GM12878 (cell line): Measurements from ENCODE around the gene LRRC8A. TPM values are rescaled to one million over a fixed set of nuclear protein-coding genes. Genes with fewer than 3 reads are reported as not detected.

Source experiments
- ATAC-seq: fragments of 200-7000 bp; cut with Tn5 transposase; 3 replicates; pipeline ENCODE4 v1.9.1; 2020; ENCODE audit warnings: mild to moderate bottlenecking, moderate library complexity
- BruUV-seq: library from RNA; stranded (reverse); fragments of 400-500 nt; replicated peaks from 2 replicates; lab custom pipeline; 2021; lab: Mats Ljungman, UMichigan
- CTCF ChIA-PET: fragments of 300-600 bp; sonication (Branson Sonifier 250); formaldehyde crosslinking; extraction: SDS; loops from one replicate; lab custom pipeline; 2021; ENCODE audit warnings: inconsistent platforms; lab: Yijun Ruan, JAX
- POLR2A ChIA-PET: fragments of 350-600 bp; formaldehyde crosslinking; extraction: SDS; loops from one replicate; lab custom pipeline; 2021; ENCODE audit warnings: inconsistent platforms; lab: Charles Lee
- RAD21 ChIA-PET: fragments of 300-600 bp; sonication (Branson Sonifier 250); formaldehyde crosslinking; loops from one replicate; lab custom pipeline; 2023; ENCODE audit warnings: antibody characterized with exemption; ENCODE audit not compliant: unreplicated experiment; lab: Charles Lee
- SMC1A ChIA-PET: fragments of 300-600 bp; sonication (Branson Sonifier 250); formaldehyde crosslinking; loops from one replicate; lab custom pipeline; 2023; ENCODE audit not compliant: unreplicated experiment, uncharacterized antibody; lab: Charles Lee
- DNase-seq: peaks from one replicate; pipeline ENCODE4 v3.0.0-alpha.2; 2011; ENCODE audit warnings: low read depth, low spot score
- FAIRE-seq: peaks from 3 replicates; lab custom pipeline; 2011; peaks lifted over from hg19 to GRCh38; lab: Jason Lieb, UNC
- H2AFZ ChIP-seq: 2 replicates; pipeline ENCODE4 v1.6.0; 2011; ENCODE audit warnings: low read depth, low read length, control low read depth; ENCODE audit not compliant: control insufficient read depth
- H3K27ac ChIP-seq: 2 replicates; pipeline ENCODE4 v1.5.1; 2011; ENCODE audit warnings: control low read depth; ENCODE audit not compliant: control insufficient read depth, insufficient read depth
- H3K27me3 ChIP-seq, 2 experiments: replicated peaks in 1 of 2; 2 replicates each; pipeline versions ENCODE4 v1.6.0 to v1.6.1; 2011; ENCODE audit warnings: low read length in 1 of 2; ENCODE audit not compliant: control insufficient read depth in 2 of 2, insufficient read depth in 2 of 2
- H3K36me3 ChIP-seq, 2 experiments: 2 replicates each; pipeline ENCODE4 v1.5.1; 2011; ENCODE audit warnings: low read length in 1 of 2; ENCODE audit not compliant: control insufficient read depth in 2 of 2, insufficient read depth in 2 of 2
- H3K4me1 ChIP-seq: 2 replicates; pipeline ENCODE4 v1.6.1; 2011; ENCODE audit warnings: mild to moderate bottlenecking, low read length, moderate library complexity, mixed read lengths; ENCODE audit not compliant: control insufficient read depth, insufficient read depth
- H3K4me2 ChIP-seq: 2 replicates; pipeline ENCODE4 v1.6.0; 2011; ENCODE audit warnings: control low read depth; ENCODE audit not compliant: control insufficient read depth, insufficient read depth
- H3K4me3 ChIP-seq: fragments of 200-600 bp; sonication (generic); 2 replicates; pipeline ENCODE4 v1.5.1; 2016
- H3K79me2 ChIP-seq: 2 replicates; pipeline ENCODE4 v1.6.0; 2011; ENCODE audit warnings: low read length; ENCODE audit not compliant: control insufficient read depth, insufficient read depth
- H3K9ac ChIP-seq: 2 replicates; pipeline ENCODE4 v1.8.0; 2011; ENCODE audit warnings: low read length, control low read depth, mixed read lengths; ENCODE audit not compliant: control insufficient read depth, insufficient read depth
- H3K9me3 ChIP-seq: replicated peaks from 3 replicates; pipeline ENCODE4 v1.5.1; 2011; ENCODE audit warnings: mild to moderate bottlenecking, low read length; ENCODE audit not compliant: control insufficient read depth, insufficient read depth
- H4K20me1 ChIP-seq: 2 replicates; pipeline ENCODE4 v1.6.0; 2011; ENCODE audit not compliant: control insufficient read depth, insufficient read depth
- CHD1 ChIP-seq: IDR thresholded peaks from 2 replicates; pipeline ENCODE4 v1.6.1; 2012; ENCODE audit warnings: low read depth, low read length, improper control_type of control experiment
- SPI1 ChIP-seq: IDR thresholded peaks from 2 replicates; pipeline ENCODE4 v1.6.1; 2011; ENCODE audit warnings: low read depth, mild to moderate bottlenecking, low read length, moderate library complexity, borderline replicate concordance; ENCODE audit not compliant: insufficient read depth
- ZBED1 ChIP-seq: IDR thresholded peaks from 2 replicates; pipeline ENCODE4 v1.6.1; 2016; ENCODE audit warnings: borderline replicate concordance
- ZNF592 ChIP-seq: fragments of 450-650 bp; IDR thresholded peaks from 2 replicates; pipeline ENCODE4 v1.6.1; 2017; ENCODE audit warnings: mild to moderate bottlenecking, moderate library complexity
- WGBS: methylation state at CpG from one replicate; pipeline ENCODE4 v1.1.6; 2016; ENCODE audit warnings: low lambda C conversion rate; ENCODE audit not compliant: insufficient replicate concordance, insufficient coverage; ENCODE audit errors: missing lambda C conversion rate; 5-methylcytosine and 5-hydroxymethylcytosine counted together
- in situ Hi-C: fragments of 300-500 bp; cut with MboI; formaldehyde crosslinking; loops from 9 replicates; pipeline ENCODE4 v1.14.3; 2018; ENCODE audit warnings: mixed read lengths
- intact Hi-C: fragments of 100-400 bp; cut with micrococcal nuclease; formaldehyde crosslinking; loops from one replicate; pipeline ENCODE4 v1.14.2; 2022; ENCODE audit not compliant: unreplicated experiment
- polyA plus RNA-seq, 11 experiments: library from polyadenylated mRNA; depleted of rRNA in 4 of 11; unstranded in 6 of 11; stranded (reverse) in 5 of 11; fragments of >200 nt; fragmentation: Nextera tagmentation in 4 of 11; fragmentation: Illumina TruSeq in 1 of 11; extraction: Ambion mirVana in 4 of 11; extraction: Trizol in 1 of 11; gene quantifications; 1 replicate in 1 of 11; 2 replicates in 10 of 11; pipeline versions ENCODE4 v1.2.1 to v1.2.3, GENCODE V29; 2011 to 2016; ENCODE audit warnings: inconsistent platforms in 2 of 11, missing spikeins in 2 of 11, low read depth in 1 of 11
- total RNA-seq, 4 experiments: library from RNA; depleted of rRNA in 3 of 4; stranded (reverse); fragments of >200 nt in 3 of 4; fragmentation: Illumina TruSeq in 1 of 4; extraction: Trizol in 1 of 4; gene quantifications; 2 replicates each; pipeline versions ENCODE4 v1.2.1 to v1.2.3, GENCODE V29; 2013 to 2021

Gene LRRC8A
- total and polyA plus RNA-seq, 10 of the 15 experiments (the other 5 are each of a cell fraction or from before 2014, with no cell fraction given), result 1.6 to 15.9 (median 9.7) TPM

GRCh38 chr9:128937310-128938165 is 55.6 kb downstream of the LRRC8A start:
- POLR2A ChIA-PET, result interaction anchor here (0.6 kb wide), 1 partner anchor 87 kb away, joined by 4 read pairs; no protein-coding TSS in a partner anchor
- DNase-seq (no peak), ATAC-seq (no peak), FAIRE-seq (no peak)
- Histone ChIP-seq H3K9ac (no peak overlapping the region), H3K4me1 (no peaks in the 10 kb centered on the region), H3K9me3 (no peaks in the 10 kb centered on the region), H4K20me1 (no peaks in the 10 kb centered on the region), H2AFZ (no peak overlapping the region), H3K4me3 (no peak overlapping the region), H3K36me3 (no peaks in the 10 kb centered on the region), H3K79me2 (no peaks in the 10 kb centered on the region), H3K4me2 (no peak overlapping the region), H3K27ac (no peak overlapping the region), H3K27me3 (no peaks in the 10 kb centered on the region)
- 72% methylated on average over 9 of the region's 9 CpGs for WGBS
- intact Hi-C loops (no loop called here), in situ Hi-C loops (no loop called here)
- CTCF ChIA-PET, result interaction anchor here (0.9 to 1.4 kb wide), 4 partner anchors 9 to 91 kb away, joined by 3 to 9 read pairs (median 4); partner anchors contain the start of gene SH3GLB2
- RAD21 ChIA-PET, result interaction anchor here (0.6 kb wide), 1 partner anchor 642 kb away, joined by 3 read pairs; no protein-coding TSS in a partner anchor
- SMC1A ChIA-PET, result no interaction called here
- no TSS peak for BruUV-seq
- TF ChIP-seq ZNF592, result no peak
- no peak for TF ChIP-seq CHD1
- TF ChIP-seq SPI1, result no peak
- TF ChIP-seq ZBED1, result no peak
